NCI-H1694 (cell line): ENCODE results near the gene SLC6A7.
"Not testable (repeated sequence)": the region's sequence is repeated elsewhere in the genome, so short reads cannot be mapped to it uniquely, and the experiment has no call there.

Source experiments
- DNase-seq: peaks from one replicate; lab custom pipeline; 2025; lab: John Stamatoyannopoulos, UW

Gene SLC6A7

GRCh38 chr5:150217873-150218692 is 28.2 kb downstream of the SLC6A7 start:
- peak; percentile 65 for DNase-seq

GRCh38 chr5:150218693-150219035 is 28.8 kb downstream of the SLC6A7 start:
- no peak for DNase-seq

- DNase-seq = no peak
Measured at GRCh38 chr5:150219142-150219541, 29.3 kb downstream of the SLC6A7 start.

- no peak for DNase-seq
Measured at GRCh38 chr5:150219861-150220260, 30.0 kb downstream of the SLC6A7 start.

GRCh38 chr5:150221471-150221870 is 31.6 kb downstream of the SLC6A7 start:
- DNase-seq = no peak

- no peak for DNase-seq
Measured at GRCh38 chr5:150222906-150223305, 33.0 kb downstream of the SLC6A7 start.

GRCh38 chr5:150223474-150223873 is 33.6 kb downstream of the SLC6A7 start:
- DNase-seq = no peak

GRCh38 chr5:150224483-150225027 is 34.7 kb downstream of the SLC6A7 start:
- DNase-seq = no peak

- DNase-seq = no peak
Measured at GRCh38 chr5:150227036-150227435, 37.2 kb downstream of the SLC6A7 start.

GRCh38 chr5:150227606-150228273 is 37.9 kb downstream of the SLC6A7 start:
- DNase-seq = no peak

- no peak for DNase-seq
Measured at GRCh38 chr5:150229571-150229970, 39.7 kb downstream of the SLC6A7 start.

GRCh38 chr5:150230842-150231241 is 41.0 kb downstream of the SLC6A7 start:
- DNase-seq = no peak

GRCh38 chr5:150233706-150234105 is 43.8 kb downstream of the SLC6A7 start:
- not testable (repeated sequence) for DNase-seq

- DNase-seq = no peak
Measured at GRCh38 chr5:150234576-150235499, 45.0 kb downstream of the SLC6A7 start.

- DNase-seq = no peak
Measured at GRCh38 chr5:150235500-150235854, 45.6 kb downstream of the SLC6A7 start.

GRCh38 chr5:150236313-150236712 is 46.5 kb downstream of the SLC6A7 start:
- DNase-seq = no peak

- DNase-seq = no peak
Measured at GRCh38 chr5:150236981-150237754, 47.3 kb downstream of the SLC6A7 start.

GRCh38 chr5:150238646-150239045 is 48.8 kb downstream of the SLC6A7 start:
- no peak for DNase-seq

GRCh38 chr5:150239099-150239793 is 49.4 kb downstream of the SLC6A7 start:
- no peak for DNase-seq

- DNase-seq = no peak
Measured at GRCh38 chr5:150239794-150240122, 49.9 kb downstream of the SLC6A7 start.
